Stimulated activated CD8-positive, alpha-beta memory T cell treated with anti-CD3 and anti-CD28 coated beads, Interleukin-7, amount 100 ng/mL, for 48 hours (primary cell): ENCODE measurements around the gene FBLIM1.

Experiments
- DNase-seq, 2 donors: peaks; one replicate each; pipeline ENCODE4 v3.0.0-alpha.2; 2020; ENCODE audit warnings: low read depth in 1 of 2; ENCODE audit errors: extremely low read depth in 1 of 2

Gene FBLIM1

DNA sequence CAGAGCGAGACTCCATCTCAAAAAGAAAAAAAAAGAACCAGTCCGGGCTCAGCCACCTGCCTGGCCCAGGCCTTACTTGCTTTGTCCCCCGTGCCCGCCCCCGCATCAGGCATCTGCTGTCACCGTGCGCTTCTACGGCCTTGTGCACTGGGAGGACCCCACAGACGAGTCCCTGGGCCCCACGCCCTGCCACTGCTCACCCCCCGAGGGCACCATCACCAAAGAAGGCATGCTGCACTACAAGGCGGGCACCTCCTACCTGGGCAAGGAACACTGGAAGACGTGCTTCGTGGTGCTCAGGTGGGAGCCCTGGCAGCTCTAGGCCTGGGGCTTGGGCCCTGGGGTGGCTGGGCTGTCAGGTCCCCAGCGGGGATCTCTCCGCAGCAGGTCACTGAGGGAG is 28.2 kb upstream of the FBLIM1 start:
- no peak for DNase-seq

DNA sequence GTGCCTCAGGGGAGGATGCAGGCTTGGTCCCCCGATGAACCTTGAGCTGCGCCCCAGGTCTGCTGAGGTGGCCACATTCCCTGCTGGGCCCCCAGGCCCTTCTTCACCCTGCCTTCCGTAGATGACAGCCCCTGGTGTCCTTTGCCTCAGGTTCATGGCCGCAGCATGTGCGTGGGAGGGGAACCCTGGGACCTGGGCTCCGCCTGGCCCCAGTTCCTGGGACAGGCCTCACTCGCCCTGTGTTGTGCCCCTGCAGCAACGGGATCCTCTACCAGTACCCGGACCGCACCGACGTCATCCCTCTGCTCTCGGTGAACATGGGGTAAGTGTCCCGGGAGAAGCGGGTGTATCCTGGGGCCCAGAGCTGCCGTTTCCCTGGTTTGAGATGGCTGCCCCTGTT is 27.7 kb upstream of the FBLIM1 start:
- no peak for DNase-seq

GRCh38 chr1:15731735-15732685 is 26.6 kb upstream of the FBLIM1 start:
- no peak for DNase-seq

DNA sequence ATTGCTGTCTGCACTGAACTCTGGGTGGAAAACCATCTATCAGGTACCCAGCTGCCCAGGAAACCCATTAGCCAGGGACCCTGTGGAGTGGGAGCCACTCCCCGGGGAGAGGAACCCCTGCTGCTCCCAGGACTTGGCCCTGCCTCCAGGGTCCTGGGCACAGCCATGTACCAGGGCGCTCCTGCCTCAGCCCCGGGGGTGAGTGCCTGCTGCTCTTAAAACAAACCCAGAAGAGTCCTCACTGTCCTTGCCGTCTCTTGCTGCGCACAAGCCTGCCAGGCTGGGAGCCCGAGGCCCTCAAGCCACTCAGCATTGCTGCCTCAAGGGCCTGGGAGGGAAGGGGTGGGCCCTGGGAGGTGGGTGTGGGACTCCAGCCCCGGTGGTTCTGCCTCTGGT is 25.9 kb upstream of the FBLIM1 start:
- no peak for DNase-seq

DNA sequence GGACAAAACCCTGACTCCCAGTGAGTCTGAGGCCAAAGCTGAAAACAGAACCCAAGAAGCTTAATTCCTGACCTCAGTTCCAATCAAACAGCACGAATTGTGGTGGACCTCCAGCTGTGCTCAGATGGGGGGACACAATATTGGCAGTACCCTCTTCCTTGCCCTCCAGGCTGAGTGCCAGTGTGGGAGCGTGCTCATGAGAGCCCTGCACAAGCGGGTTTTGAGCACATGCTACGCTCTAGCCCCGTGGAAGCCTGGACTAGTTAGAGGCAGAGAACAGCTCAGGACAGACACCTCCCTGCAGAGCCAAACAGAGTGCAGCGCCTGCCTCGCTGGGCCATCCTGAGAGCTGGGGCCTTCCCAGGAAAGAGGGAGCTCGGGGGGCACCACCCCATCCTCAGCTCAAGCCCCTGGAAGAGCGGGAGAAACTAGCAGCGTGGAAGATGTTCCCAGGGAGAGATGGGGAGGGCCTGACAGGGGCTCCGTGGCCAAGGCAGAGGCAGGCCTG is 25.3 kb upstream of the FBLIM1 start:
- no peak for DNase-seq

GRCh38 chr1:15733726-15734226 is 24.8 kb upstream of the FBLIM1 start:
- no peak for DNase-seq

GRCh38 chr1:15734296-15734695 is 24.3 kb upstream of the FBLIM1 start:
- DNase-seq, result no peak

DNA sequence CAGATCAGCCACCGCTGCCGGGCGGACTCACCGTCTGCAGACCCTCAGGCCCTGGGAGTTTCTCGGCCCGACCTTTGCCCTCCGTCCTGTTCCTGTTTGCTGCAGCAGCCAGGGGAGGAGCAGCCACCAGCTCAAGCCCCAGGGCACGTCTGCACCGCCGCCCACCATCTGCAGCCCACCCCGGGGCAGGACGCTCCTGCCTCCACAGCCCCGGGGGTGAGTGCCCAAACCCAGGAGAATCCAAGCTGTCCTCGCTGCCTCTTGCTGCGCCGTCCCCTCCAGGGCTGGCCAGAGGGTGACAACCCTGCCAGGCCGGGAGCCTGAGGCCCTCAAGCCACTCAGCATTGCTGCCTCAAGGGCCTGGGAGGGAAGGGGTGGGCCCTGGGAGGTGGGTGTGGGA is 23.7 kb upstream of the FBLIM1 start:
- no peak for DNase-seq

- no peak for DNase-seq
These were observed 23.1 kb upstream of the FBLIM1 start for GRCh38 chr1:15735304-15736037.

DNA sequence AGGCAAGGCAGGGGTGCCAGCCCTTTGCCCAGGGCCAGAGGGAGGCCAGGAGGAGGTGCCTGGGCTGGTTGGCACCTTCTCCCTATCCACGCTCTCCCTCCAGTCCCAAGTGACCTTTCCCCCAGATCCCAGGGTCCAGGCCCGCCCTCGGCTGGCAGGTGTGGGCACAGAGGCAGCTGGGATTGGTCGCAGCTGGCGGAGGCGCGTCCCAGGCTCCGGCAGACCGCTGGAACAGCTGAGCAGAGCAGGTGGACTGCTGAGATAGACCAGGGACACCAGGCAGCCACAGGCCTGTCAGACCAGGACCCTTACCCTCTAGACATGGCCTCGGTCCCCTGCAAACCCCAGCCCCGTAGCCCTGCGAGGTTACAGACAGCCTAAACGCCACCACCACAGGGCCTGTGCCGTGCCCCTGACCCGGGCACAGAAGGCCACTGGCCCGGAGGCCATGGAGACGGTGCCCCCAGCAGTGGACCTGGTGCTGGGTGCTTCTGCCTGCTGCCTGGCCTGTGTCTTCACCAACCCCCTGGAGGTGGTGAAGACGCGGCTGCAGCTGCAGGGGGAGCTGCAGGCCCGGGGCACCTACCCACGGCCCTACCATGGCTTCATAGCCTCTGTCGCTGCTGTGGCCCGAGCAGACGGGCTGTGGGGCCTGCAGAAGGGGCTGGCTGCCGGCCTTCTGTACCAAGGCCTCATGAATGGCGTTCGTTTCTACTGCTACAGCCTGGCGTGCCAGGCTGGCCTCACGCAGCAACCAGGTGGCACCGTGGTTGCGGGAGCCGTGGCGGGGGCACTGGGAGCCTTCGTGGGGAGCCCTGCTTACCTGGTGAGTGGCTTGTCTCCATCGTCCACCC is 22.3 kb upstream of the FBLIM1 start, which contains the start of gene SLC25A34:
SLC25A34 (plus strand) TSS at position 221 of the 854 bp plus-strand sequence; CDS start at position 449, 228 bp downstream.
- no peak for DNase-seq

DNA sequence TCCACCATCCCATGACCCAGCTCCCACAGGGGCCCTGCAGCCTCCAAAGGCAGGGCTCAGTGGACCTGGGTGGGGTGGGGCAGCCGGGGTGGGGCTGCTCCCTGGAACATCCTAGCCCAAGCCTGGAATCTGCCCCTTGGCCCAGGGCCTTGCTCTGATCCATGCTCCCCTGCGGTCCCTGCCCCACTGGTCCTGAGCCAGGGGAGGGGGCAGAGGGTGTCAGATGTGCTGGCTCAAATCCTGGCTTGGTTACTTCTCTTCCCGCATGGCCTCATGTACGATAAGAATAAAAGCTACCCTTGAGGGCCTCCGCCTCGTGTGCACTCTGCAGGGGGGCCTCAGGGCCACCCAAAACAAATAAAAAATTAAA is 21.7 kb upstream of the FBLIM1 start:
- no peak for DNase-seq

- DNase-seq, result no peak
These were observed 21.0 kb upstream of the FBLIM1 start for GRCh38 chr1:15737324-15738319.

- no peak for DNase-seq
These were observed 20.0 kb upstream of the FBLIM1 start for GRCh38 chr1:15738416-15739113.

- no peak for DNase-seq
These were observed 19.3 kb upstream of the FBLIM1 start for GRCh38 chr1:15739259-15739658.

DNA sequence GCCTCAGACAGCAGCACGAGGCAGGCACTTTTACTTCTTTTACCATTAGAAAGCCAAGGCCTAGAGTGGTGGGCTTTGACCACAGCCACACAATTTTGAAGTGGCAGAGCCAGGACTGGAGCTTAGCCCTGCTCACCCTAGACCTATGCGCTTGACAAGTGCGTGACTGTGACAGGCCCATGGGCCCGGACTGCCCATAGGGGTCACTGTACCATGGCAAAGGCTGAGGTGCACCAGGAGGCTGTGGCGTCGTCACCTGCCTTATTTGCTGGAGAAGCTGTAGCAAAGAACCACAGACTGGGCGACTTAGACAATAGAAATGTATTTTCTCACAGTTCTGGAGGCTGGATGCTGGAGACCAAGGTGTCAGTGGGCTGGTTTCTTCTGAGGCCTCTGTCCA is 18.9 kb upstream of the FBLIM1 start:
- no peak for DNase-seq

DNA sequence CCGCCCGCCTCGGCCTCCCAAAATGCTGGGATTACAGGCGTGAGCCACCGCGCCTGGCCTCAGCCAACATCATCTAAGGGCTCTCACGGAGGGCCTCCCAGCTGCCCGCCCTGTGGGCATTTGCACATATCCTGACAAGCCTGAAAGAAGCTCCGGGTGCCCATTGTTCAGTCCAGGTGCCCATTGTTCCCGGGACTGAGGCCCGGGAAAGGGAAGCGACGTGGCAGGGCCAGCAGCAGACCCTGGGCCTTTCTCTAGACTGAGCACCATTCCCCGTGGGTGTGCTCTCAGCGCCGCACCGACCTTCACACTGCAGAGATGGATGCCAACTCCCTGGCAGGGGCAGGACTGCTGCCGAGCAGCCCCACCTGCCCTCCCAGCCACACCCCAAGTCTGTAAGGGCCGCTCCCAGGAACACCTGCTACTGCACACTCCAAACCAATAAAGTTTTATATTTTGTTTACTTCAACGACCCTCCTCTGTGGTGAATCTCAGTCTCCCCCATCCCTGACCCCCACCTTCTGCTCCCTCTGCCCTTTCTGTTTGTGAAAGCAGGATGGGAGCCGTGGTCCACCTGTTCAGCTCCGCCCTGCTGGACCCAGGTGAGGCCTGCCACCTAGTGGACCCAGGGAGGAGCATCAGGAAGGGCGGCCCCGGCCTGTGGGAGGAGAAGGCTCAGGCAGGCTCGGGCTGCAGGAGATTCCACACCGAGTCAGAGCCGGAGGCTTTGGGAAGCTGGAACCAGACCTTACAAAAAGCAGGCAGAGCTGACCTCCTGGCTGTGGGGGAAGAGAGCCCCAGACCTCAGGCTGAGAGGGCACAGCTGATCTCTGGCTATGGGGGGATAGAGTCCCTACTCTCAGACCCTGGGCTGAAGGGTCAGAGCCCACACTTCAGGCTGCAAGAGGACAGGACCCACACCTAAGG is 17.4 kb upstream of the FBLIM1 start:
- DNase-seq, result peak; percentile 40 to 46

- DNase-seq, result no peak
These were observed 16.2 kb upstream of the FBLIM1 start, which contains the start of gene TMEM82 for GRCh38 chr1:15742339-15742801. Gene TMEM82 (plus strand): TSS chr1:15742499. CDS start chr1:15742560, 61 bp downstream.
